HG03139 (cell line): ENCODE results near the gene QSOX2.

Experiments
- ATAC-seq: cut with Tn5 transposase; IDR thresholded peaks from one replicate; pipeline ENCODE4 v1.9.1; 2021; ENCODE audit not compliant: unreplicated experiment

Gene QSOX2

DNA sequence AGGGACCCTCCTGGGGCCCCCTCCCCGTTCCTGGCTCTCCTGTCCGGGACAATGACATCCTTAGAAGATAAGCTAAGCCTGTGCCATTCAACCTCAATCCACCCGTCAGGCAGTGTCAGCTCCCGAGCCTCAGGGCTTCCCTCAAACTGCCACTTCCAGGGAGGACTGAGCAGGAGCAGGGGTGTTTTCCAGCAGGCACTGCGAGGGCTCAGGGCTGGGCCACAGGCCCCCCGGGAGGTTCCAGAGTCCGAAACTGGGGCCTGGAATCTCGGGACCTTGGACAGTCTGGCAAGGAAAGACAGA, 66.9 kb downstream of the QSOX2 start:
- no peak for ATAC-seq

DNA sequence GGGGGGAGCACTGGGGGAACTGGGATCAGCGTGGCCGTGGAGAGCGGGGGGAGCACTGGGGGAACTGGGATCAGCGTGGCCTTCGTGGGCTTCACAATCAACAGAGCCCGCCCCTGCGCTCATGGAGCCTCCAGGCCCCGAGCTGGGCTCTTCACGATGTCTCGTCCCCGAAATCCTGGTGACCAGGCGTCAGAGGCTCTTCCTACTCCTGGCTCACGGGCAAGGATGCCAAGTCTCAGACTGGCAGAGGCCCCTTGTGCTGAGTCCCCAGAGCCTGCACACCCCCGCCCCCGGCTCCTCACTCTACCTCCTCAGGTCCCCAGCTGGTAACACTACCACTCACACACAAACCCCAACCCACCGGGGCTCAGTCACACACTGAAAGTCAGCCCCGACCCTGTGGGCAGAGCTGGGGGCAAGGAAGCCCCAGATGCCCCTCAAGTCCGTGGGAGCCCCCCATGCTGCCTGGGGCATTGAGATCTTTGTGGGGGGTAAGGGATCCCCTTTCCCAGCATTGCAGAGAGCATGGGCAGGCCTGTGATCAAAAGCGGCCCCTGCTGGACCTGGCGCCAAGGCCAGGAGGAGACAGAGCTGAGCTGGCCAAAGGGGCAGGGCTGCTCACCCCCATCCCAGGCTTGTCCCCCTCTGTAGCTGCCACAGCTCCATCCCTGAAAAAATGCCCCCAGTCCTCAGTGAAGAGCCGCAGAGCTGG, 67.4 kb downstream of the QSOX2 start:
- no peak for ATAC-seq

DNA sequence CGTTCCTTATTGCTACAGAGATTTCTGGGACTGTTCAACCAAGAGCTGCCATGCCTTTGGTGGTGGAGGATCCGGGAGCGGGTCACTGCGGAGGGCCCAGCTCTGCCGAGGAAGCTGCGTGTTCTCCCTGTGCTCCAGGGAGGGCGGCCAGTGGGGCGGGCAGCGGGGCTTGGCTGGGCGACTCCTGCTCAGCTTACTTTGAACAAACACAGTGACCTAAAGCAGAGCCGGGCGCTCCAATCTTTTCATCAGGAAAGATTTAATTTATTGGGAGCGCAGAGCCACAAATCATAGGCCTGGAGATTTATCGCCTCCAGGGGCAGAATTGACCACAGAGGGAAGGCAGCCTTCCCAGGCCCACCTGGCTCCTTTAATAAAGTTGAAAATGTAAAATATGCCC, 68.4 kb downstream of the QSOX2 start:
- no peak for ATAC-seq

DNA sequence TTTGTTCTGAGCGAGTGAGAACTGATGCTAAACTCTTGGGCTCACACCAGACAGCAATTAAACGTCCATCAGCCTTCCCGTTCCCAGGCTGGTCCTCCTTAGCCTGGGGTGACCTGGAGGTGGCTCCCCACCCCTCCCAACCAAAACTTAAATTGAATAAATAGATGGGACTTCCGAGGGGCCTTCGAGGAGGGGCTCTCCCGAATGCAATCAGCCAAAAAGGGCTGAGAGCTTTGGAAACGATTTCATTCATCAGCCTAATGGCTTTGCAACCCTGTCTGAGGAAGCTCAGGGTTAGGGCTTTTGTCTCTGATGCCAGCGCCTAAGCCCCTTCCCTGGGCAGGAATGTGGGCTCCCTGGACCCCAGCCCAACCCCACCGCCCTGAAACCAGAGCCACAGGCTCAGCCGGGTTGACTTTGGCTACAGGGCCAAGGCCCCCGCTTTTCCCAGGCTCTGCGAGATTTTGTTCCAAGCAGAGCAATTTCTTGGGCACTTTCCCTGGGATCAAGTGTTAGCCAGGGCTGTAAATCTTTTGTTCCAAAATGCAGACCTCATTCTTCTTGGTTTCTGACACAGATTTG, 69.9 kb downstream of the QSOX2 start:
- no peak for ATAC-seq

DNA sequence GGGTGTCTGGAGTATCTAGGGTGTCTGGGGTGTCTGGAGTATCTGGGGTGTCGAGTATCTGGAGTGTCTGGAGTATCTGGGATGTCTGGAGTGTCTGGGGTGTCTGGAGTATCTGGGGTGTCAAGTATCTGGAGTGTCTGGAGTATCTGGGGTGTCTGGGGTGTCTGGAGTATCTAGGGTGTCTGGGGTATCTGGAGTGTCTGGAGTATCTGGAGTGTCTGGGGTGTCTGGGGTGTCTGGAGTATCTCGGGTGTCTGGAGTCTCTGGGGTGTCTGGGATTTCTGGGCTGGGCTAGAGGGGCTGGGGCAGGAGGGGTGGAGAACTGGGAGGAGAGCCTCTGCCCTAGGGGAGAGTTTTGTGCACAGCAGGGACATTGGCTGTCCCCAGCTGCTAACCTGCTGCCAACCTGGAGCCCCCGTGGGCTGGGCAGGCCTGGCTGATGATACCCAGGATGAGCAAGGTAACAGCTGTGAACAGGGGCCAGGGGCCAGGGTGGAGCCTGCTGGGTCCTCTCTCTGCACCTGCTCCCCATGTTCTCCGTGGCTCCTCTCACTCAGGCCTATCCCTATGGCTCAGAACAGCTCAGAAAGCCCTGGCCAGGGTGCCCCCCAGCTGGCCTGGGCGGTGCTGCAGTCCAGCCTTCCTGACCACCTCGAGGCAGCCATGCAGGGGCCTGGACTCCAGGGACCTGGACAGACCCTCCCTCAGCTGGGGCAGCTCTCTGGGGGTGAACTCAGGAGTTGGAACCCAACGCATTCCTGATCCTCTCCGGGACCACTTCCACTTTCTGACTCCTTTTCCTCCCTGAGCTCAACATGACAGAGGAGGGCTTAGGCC, 70.6 kb downstream of the QSOX2 start:
- ATAC-seq, result no peak

DNA sequence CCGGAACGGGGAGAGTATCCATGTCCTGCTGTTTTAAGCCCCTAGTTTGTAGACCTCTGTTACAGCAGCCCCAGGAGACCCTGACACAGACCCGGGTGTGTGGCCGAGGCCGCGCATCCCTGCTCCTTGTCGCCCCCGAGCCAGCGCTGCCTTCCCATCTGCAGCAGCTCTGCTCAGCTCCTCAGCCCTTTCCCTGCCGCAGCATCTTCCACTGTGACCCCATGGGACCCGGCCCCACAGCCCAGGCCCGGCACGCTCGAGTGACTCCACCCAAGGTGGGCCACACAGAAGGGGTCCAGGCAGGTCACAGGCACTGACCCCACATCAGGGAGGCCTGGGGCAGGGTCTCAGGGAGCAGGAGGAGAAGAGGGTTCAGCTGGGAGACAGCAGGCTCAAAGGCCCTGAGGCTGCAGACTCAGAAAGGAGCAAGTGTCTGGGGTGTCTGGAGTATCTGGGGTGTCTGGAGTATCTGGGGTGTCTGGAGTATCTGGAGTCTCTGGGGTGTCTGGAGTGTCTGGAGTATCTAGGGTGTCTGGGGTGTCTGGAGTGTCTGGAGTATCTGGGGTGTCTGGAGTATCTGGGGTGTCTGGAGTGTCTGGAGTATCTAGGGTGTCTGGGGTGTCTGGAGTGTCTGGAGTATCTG, 71.8 kb downstream of the QSOX2 start:
- ATAC-seq, result no peak

DNA sequence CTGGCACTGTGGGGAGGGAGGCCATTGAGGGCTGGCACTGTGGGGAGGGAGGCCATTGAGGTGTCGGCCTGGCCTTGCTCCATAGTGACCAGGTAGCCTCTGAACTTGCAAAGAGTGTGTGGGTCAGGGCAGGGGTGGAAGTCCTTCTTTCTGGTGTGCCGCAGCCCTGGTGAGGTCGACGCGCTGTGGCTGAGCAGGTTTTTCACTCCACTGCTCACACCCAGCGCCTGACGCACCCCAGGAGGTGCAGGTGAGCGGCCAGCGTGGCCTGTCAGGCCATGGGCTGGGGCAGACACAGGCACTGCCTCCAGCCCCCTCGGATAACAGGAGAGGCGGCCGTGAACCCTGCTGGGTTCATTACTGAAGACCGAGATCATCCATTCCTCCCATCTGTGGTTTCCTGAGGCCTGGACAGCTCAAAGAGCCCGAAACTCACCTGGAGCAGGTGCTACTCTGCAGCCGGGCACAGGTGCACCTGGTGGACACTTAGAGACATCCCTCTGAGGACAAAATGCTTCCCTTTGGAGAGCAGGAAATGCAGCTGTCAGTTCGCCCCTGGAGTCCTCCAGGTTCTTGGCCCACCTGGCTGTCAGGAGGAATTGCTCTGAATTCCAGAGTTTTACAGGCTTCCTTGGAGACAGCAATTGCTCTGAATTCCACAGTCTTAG, 73.1 kb downstream of the QSOX2 start:
- no peak for ATAC-seq

DNA sequence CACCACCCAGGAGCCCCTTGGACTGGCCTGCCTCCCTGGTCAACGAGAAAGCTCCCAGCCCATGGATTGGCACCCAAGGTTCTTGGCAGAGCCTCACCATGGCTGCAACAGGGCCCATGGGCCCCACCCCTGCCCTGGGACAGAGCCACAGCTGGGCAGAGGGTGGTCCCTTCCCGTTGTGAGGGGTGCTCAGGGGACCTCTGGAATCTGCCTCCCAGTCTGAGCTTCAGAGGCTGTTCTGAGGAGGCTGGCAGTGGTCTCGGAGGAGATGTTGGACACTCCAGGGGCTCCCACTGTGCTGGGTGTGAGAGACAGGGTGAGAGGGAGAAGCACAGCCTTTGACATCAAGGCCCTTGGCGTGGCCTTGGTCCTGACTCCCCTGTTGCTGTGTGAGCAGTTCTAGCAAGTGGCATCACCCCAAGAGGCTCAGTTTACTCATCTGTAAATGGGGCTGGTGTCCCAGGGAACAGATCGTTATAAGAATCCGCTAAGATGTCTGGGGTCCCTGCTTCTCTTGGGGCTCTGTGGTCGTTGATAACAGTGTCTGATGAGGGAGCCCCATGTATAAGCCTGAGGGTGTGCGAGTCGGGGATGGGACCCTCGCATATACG, 73.7 kb downstream of the QSOX2 start:
- ATAC-seq, result no peak

DNA sequence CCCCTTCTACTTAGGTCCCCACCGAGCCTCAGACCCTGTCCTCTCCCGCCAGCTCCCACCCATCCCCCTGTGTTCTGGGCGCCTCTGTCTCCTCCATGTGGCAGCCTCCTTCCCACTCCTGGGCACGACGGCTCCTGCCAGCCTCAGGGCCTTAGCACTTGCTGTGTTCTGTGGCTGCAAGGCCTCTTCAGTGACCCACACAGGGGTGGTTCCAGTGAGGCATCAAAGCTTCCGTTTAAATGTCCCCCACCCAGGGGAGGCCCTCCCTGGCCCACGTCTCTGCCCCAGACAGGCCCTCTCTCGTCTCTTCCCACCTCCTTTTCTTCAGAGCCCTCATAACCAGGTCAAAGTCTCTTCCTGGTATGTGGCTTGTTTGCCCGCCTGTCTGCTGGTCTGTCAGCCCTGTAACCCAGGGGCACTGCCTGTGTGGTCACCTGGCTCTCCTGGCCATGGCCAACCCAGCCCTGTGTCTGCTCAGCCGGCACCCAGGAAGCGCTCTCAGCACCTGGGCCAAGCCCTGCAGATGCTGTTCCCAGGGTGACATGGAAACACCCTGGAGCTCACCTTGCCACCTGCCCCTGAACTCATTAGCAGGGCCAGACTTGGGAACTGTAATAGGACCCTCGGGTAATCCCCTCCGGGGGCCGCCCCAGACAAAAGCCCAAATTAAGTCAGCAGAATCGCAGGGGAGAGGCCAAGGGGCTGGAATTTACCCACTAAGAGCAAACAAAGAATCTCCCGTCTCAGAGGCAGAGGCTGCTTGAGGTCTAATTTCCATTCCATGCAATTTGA, 74.4 kb downstream of the QSOX2 start:
- no peak for ATAC-seq

DNA sequence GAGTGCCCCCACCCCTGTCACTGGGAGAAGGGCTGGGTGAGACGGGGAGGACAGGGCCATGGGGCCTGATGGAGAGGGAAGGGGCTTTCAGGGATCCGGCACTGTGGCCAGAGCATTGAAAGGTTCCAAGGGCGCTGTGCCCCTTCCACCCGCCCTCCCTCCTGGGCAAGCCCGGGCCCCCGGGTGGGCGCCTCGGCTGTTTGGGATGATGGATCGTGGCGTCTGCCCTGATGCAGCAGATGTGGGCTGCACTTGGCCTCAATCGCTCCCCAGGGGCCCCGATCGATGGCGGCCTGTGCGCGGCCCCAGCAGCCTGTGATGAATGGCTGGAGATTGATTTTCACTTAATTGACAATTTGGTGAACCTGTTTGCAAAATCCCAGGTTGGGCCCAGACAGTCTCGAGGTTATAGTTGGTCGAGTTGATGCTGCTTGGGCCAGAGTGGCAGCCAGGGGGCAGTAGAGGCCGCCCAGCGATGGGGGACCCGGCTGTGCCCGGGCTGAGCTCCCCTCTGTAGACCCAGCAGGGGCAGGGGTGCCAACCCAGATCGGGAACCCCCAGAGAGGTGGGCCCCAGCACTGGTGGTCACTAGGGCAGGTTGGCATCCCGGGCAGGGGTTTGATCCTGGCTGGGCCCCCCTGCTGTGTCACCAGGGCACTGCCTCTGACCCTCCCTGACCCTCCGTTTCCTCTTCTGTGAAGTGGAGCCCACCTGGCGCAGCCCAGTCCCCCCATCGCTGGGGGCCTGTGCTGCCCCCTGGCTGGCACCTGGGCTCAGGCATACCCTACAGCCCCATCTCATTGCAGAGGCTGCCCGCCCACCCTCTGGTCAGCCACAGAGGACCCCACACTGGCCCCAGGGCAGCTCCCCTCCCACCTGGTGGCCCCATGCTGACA, 75.4 kb downstream of the QSOX2 start:
- no peak for ATAC-seq

DNA sequence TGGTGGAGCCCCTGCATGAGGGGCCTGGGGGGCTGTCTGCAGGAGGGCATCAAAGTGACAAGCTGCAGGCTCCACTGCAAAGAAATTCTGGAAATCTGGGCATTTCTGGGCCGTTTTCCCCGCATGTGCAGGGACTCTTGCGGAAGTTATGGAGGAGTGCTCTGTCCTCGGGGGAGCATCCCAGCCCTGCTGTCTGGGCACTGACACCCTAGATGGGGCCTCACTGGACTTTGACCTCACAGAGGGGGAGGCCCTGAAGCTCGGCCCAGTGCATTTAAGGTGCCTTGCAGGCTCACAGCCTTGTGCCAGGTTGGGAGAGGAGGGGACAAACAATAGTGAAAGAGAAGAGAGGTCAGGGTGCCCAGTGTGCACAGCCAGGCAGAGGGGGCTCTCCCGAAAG, 76.1 kb downstream of the QSOX2 start:
- no peak for ATAC-seq

DNA sequence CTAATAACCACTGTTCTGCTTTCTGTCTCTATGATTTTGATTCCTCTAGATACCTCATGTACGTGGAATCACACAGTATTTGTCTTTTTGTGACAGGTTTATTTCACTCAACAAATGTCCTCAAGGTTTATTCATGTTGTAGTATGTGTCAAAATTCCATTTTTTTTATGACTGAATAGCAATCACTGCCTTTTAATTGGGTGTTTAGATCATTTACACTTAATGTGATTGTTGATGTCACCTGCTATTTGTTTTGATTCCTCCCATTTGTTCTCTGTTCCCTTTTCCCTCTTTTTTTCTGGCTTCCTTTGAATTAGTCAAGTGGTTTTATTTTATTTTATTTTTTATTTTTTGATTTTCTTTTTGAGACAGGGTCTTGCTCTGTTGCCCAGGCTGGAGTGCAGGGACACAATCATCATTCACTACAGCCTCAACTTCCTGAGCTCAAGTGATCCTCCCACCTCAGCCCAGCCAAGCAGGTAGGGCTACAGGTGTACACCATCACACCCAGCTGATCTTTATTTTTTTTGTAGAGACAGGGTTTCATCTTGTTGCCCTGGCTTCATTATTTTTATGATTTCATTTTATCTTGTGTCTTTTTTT, 82.3 kb downstream of the QSOX2 start:
- ATAC-seq, result no peak

DNA sequence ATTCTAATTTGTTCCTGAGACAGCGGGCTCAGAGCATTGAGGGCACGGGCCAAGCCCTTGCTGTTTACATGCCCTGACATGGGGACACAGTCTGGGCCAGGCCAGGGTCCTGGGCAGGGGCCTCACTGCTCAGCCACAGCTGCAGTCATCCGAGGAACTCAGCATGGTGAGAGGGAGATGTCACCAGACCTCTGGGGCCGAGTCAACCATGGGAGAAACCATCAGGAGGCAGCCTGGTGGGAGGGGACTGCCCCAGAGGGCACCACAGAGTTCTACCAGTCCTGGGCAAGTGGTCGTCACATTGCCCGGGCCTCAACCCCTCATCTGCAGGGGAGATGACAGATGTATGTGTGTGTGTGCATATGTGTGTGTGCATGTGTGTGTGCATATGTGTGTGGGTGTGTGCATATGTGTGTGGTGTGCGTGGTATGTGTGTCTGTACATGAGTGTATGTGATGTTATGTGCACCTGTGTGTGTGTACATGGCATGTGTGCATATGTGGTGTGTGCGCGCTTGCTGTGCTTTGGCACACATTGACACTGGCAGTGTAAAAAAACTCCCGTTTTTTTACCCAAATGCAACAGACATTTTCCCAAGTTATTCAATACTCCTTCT, 84.5 kb downstream of the QSOX2 start:
- no peak for ATAC-seq

DNA sequence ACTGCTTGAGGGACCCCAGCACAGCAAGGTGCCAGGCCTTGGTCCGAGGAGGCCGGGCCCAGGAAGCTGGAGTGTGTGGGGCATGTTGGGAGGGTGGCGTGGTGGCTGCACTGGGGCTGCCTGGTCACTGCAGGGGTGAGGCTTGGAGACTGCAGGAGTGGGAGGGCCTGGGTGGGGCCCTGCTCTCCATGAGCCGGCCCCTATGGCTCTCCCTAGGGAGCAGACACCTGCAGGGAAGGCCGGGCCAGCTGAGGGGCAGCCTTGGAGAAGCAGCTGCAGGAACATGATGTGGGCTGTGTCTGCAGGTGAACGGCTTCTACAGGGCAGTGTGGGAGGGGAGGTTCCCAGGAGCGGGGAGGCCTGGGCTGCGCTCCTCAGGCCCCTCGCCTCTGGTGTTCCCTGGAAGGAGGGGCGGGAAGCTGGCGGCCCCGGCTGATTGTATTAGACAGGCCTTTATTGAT, 85.2 kb downstream of the QSOX2 start:
- ATAC-seq, result no peak

DNA sequence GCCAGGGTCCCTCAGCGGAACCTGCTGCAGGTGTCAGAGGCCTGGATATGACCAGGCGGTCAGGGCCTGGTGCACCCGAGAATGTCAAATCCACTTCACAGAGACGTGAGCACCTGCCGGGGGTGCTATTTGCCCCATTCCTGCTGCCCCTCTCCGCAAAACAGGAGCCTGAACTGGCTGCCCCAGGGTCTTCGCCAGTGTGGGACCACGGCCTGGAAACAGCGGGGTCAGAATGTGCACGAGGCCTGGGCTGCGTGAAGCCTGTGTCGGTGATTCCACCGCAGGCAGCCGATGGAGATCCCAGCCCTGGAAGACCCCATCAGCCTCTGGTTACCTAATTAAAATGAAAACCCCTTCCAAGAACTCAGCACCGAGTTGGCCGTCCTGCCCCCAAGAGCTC, 85.8 kb downstream of the QSOX2 start:
- no peak for ATAC-seq

DNA sequence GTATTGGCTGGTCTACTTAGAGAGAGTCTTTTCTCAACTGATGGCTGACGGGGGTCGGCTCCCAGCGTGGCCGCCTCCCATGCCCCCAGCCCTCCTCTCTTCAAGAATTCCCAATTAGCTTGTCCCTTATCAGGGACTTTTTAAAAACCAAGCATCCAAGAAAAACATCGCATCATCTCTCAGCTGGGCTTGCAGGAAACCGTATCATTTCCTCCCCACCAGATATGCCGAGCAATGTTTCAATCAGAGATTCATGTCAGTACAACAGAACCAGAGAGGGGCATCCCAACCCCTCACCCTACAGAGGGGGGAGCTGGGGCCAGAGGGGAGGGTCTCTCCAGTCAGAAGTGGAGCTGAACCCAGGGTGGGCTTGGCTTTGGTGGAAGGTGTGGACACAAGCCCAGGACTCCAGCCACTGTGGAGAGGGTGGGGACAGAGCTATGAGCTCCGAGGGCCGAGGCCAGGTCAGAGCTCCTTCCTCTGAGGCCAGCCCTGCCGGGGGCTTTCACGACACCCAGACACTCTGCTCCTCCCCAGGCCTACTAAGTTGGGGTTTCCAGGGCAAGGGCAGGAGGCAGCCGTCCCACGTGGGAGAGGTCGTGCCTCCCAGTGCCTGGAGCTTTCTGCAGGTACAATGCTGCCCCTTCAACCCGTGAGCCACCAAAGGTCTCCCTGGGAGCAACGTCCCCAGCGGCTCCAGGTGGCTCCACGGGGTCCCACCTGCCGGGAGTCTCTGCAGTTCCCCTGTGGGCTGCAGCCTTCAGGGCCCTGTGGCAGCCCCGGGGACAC, 87.9 kb downstream of the QSOX2 start:
- ATAC-seq, result no peak
